K562 (cell line): ENCODE measurements around the gene ZNF775. TPM values are rescaled to one million over a fixed set of nuclear protein-coding genes. Genes with fewer than 3 reads are reported as not detected.

ENCODE experiments used
- ATAC-seq: fragments of 200-7000 bp; cut with Tn5 transposase; 3 replicates; pipeline ENCODE4 v1.9.1; 2020; ENCODE audit warnings: moderate library complexity
- BruUV-seq: library from RNA; stranded (reverse); fragments of 400-500 nt; replicated peaks from 2 replicates; lab custom pipeline; 2021; lab: Mats Ljungman, UMichigan
- CTCF ChIA-PET: fragments of 300-600 bp; formaldehyde crosslinking; extraction: SDS; loops from one replicate; lab custom pipeline; 2021; ENCODE audit warnings: low intra/inter-chr PET ratio; lab: Yijun Ruan, JAX
- POLR2A ChIA-PET: fragments of 300-600, 350-650 bp; sonication (Branson Sonifier 250); formaldehyde crosslinking; extraction: SDS; loops from one replicate; lab custom pipeline; 2021; ENCODE audit warnings: antibody characterized with exemption, inconsistent platforms; lab: Yijun Ruan, JAX
- DNase-seq, 4 experiments: peaks; one replicate each; pipeline versions ENCODE4 v3.0.0 to v3.0.0-alpha.2; 2011 to 2018; ENCODE audit warnings: low spot score in 3 of 4, mixed read lengths in 3 of 4; ENCODE audit errors: extremely low read depth in 1 of 4
- FAIRE-seq: peaks from 2 replicates; lab custom pipeline; 2011; peaks lifted over from hg19 to GRCh38; lab: Jason Lieb, UNC
- H2AFZ ChIP-seq: 2 replicates; pipeline ENCODE4 v1.6.0; 2011; ENCODE audit warnings: low read depth, low read length, control low read depth, inconsistent platforms
- H3K27ac ChIP-seq: fragments of 200-600 bp; 3 replicates; pipeline ENCODE4 v1.8.0; 2011; ENCODE audit warnings: low read depth, mild to moderate bottlenecking, control low read depth, inconsistent platforms, low read length, moderate library complexity, mixed read lengths; ENCODE audit errors: extremely low read depth
- H3K27me3 ChIP-seq, 2 experiments: fragments of 300-600 bp in 1 of 2; 2 replicates in 1 of 2; 3 replicates in 1 of 2; pipeline versions ENCODE4 v1.6.0 to v1.8.0; 2011; ENCODE audit warnings: inconsistent platforms in 2 of 2, low read length in 2 of 2, mild to moderate bottlenecking in 1 of 2, mixed read lengths in 1 of 2, moderate library complexity in 1 of 2; ENCODE audit not compliant: control insufficient read depth in 2 of 2, insufficient read depth in 2 of 2
- H3K36me3 ChIP-seq: fragments of 300-600 bp; 3 replicates; pipeline ENCODE4 v1.8.0; 2011; ENCODE audit warnings: mild to moderate bottlenecking, low read length, inconsistent platforms; ENCODE audit not compliant: control insufficient read depth, insufficient read depth
- H3K4me1 ChIP-seq, 2 experiments: fragments of 200-600 bp in 1 of 2; replicated peaks in 1 of 2; 2 replicates in 1 of 2; 3 replicates in 1 of 2; pipeline versions ENCODE4 v1.5.1 to v1.8.0; 2011; ENCODE audit warnings: inconsistent platforms in 2 of 2, low read length in 2 of 2, mild to moderate bottlenecking in 1 of 2, mixed read lengths in 1 of 2, moderate library complexity in 1 of 2; ENCODE audit not compliant: control insufficient read depth in 2 of 2, insufficient read depth in 2 of 2
- H3K4me2 ChIP-seq: 2 replicates; pipeline ENCODE4 v1.6.1; 2011; ENCODE audit warnings: low read length, control low read depth, inconsistent platforms, mixed read lengths; ENCODE audit not compliant: insufficient read depth
- H3K4me3 ChIP-seq: fragments of 200-600 bp; sonication (generic), shearing (Covaris generic); 2 replicates; pipeline ENCODE4 v1.5.1; 2016; ENCODE audit warnings: control low read depth, inconsistent platforms
- H3K79me2 ChIP-seq: fragments of 200-600 bp; 3 replicates; pipeline ENCODE4 v1.8.0; 2011; ENCODE audit warnings: low read length, inconsistent platforms; ENCODE audit not compliant: control insufficient read depth, insufficient read depth
- H3K9ac ChIP-seq, 2 experiments: 2 replicates each; pipeline versions ENCODE4 v1.6.0 to v1.6.1; 2011; ENCODE audit warnings: low read depth in 2 of 2, low read length in 2 of 2, control low read depth in 1 of 2, inconsistent platforms in 1 of 2, mild to moderate bottlenecking in 1 of 2, mixed read lengths in 1 of 2; ENCODE audit not compliant: insufficient read depth in 1 of 2
- H3K9me1 ChIP-seq: one replicate; pipeline ENCODE4 v1.6.0; 2011; ENCODE audit warnings: inconsistent platforms, mild to moderate bottlenecking, low read length, moderate library complexity; ENCODE audit not compliant: control insufficient read depth, insufficient read depth
- H3K9me3 ChIP-seq: replicated peaks from 2 replicates; pipeline ENCODE4 v1.5.1; 2011; ENCODE audit warnings: low read depth, low read length, inconsistent platforms; ENCODE audit not compliant: control insufficient read depth, insufficient read depth
- H4K20me1 ChIP-seq: replicated peaks from 2 replicates; pipeline ENCODE4 v1.6.1; 2011; ENCODE audit warnings: low read length, inconsistent platforms, mixed read lengths; ENCODE audit not compliant: control insufficient read depth, insufficient read depth
- BCOR ChIP-seq: fragments of 450-650 bp; IDR thresholded peaks from 2 replicates; pipeline ENCODE4 v1.6.1; 2016
- ETV6 ChIP-seq, 3 experiments: fragments of 150-350 bp in 1 of 3; sonication (generic) in 1 of 3; formaldehyde crosslinking in 1 of 3; IDR thresholded peaks; 2 replicates each; pipeline versions ENCODE4 v1.6.1 to v1.8.0; 2014 to 2022; ENCODE audit warnings: borderline replicate concordance in 2 of 3, low read depth in 2 of 3, antibody characterized with exemption in 1 of 3, low read length in 1 of 3, mild to moderate bottlenecking in 1 of 3, missing genetic modification reagents in 1 of 3
- EZH2 ChIP-seq: IDR thresholded peaks from 2 replicates; pipeline ENCODE4 v1.6.1; 2012; ENCODE audit warnings: low read depth, mild to moderate bottlenecking, inconsistent platforms, low read length, borderline replicate concordance
- HDAC6 ChIP-seq: IDR thresholded peaks from 2 replicates; pipeline ENCODE4 v1.6.1; 2012; ENCODE audit warnings: low read depth, mild to moderate bottlenecking, control low read depth, inconsistent platforms, low read length, moderate library complexity
- KLF16 ChIP-seq: IDR thresholded peaks from 2 replicates; pipeline ENCODE4 v1.6.1; 2016; ENCODE audit warnings: antibody characterized with exemption
- MTA2 ChIP-seq: fragments of 450-650 bp; IDR thresholded peaks from 2 replicates; pipeline ENCODE4 v1.6.1; 2016; ENCODE audit warnings: low read depth
- NCOA4 ChIP-seq: fragments of 450-650 bp; IDR thresholded peaks from 2 replicates; pipeline ENCODE4 v1.6.1; 2018; ENCODE audit warnings: mild to moderate bottlenecking; ENCODE audit not compliant: partially characterized antibody
- NKRF ChIP-seq: fragments of 450-650 bp; IDR thresholded peaks from 2 replicates; pipeline ENCODE4 v1.6.1; 2016; ENCODE audit warnings: borderline replicate concordance
- NR1H2 ChIP-seq: sonication (generic); formaldehyde crosslinking; IDR thresholded peaks from 2 replicates; pipeline ENCODE4 v1.4.0; 2020; ENCODE audit warnings: mild to moderate bottlenecking, missing genetic modification reagents
- OTX1 ChIP-seq: fragments of 450-650 bp; formaldehyde crosslinking; IDR thresholded peaks from 2 replicates; pipeline ENCODE4 v1.4.0; 2022; ENCODE audit warnings: mild to moderate bottlenecking
- RBBP5 ChIP-seq: fragments of 200-600 bp; sonication (generic); IDR thresholded peaks from 2 replicates; pipeline ENCODE4 v1.6.1; 2012; ENCODE audit warnings: borderline replicate concordance, mild to moderate bottlenecking, low read length, control low read depth, inconsistent platforms; ENCODE audit not compliant: insufficient read depth, poor library complexity, severe bottlenecking
- TFAP4 ChIP-seq: sonication (generic); formaldehyde crosslinking; IDR thresholded peaks from 2 replicates; pipeline ENCODE4 v1.8.0; 2022; ENCODE audit warnings: missing genetic modification reagents, mild to moderate bottlenecking, moderate library complexity, borderline replicate concordance
- ZNF165 ChIP-seq: fragments of 250-450 bp; sonication (Bioruptor Pico); IDR thresholded peaks from 2 replicates; pipeline ENCODE4 v1.4.0; 2020; ENCODE audit warnings: borderline replicate concordance
- ZNF280A ChIP-seq: fragments of 450-650 bp; IDR thresholded peaks from 2 replicates; pipeline ENCODE4 v1.6.1; 2018; ENCODE audit warnings: mild to moderate bottlenecking, low read depth; ENCODE audit not compliant: partially characterized antibody
- ZNF561 ChIP-seq: fragments of 450-650 bp; formaldehyde crosslinking; conservative IDR thresholded peaks from 2 replicates; pipeline ENCODE4 v1.4.0; 2020; ENCODE audit warnings: mild to moderate bottlenecking, moderate library complexity
- ZNF75A ChIP-seq: fragments of 450-650 bp; formaldehyde crosslinking; IDR thresholded peaks from 2 replicates; pipeline ENCODE4 v1.4.0; 2020; ENCODE audit warnings: mild to moderate bottlenecking
- WGBS: fragments of 100-300 bp; shearing (Covaris generic); methylation state at CpG from one replicate; pipeline ENCODE4 v1.1.6; 2016; ENCODE audit warnings: low coverage, mixed read lengths; ENCODE audit not compliant: insufficient coverage; ENCODE audit errors: missing lambda C conversion rate; 5-methylcytosine and 5-hydroxymethylcytosine counted together
- in situ Hi-C: fragments of 300-500 bp; cut with MboI; formaldehyde crosslinking; loops from 4 replicates; pipeline ENCODE4 v1.15.0; 2018; ENCODE audit warnings: inconsistent platforms, mixed read lengths
- intact Hi-C: fragments of 100-400 bp; cut with micrococcal nuclease; formaldehyde crosslinking; loops from 2 replicates; pipeline ENCODE4 v1.14.2; 2022
- polyA plus RNA-seq, 8 experiments: library from polyadenylated mRNA; depleted of rRNA in 4 of 8; stranded (reverse) in 5 of 8; unstranded in 3 of 8; fragments of >200 nt; fragmentation: Nextera tagmentation in 2 of 8; fragmentation: Illumina TruSeq in 1 of 8; extraction: Ambion mirVana in 2 of 8; extraction: Trizol in 1 of 8; gene quantifications; 2 replicates each; pipeline versions ENCODE4 v1.2.1 to v1.2.3, GENCODE V29; 2011 to 2014; ENCODE audit warnings: inconsistent platforms in 1 of 8, missing spikeins in 1 of 8
- total RNA-seq, 7 experiments: library from RNA; depleted of rRNA in 6 of 7; stranded (reverse); fragments of >200 nt in 6 of 7; fragmentation: Illumina TruSeq in 2 of 7; extraction: Trizol in 2 of 7; gene quantifications; 2 replicates each; pipeline versions ENCODE4 v1.2.1 to v1.2.3, GENCODE V29; 2011 to 2021; ENCODE audit warnings: low replicate concordance in 1 of 7

Gene ZNF775
- total and polyA plus RNA-seq, 9 of the 15 experiments (the other 6 are each of a cell fraction or from before 2014, with no cell fraction given) = 0.04 to 18.7 (median 4.9) TPM

- no peak overlapping the region for H3K4me3 ChIP-seq
- ChIA-PET POLR2A (interaction anchor here (0.6 to 1.2 kb wide), 3 partner anchors 9 to 27 kb away, joined by 3 to 9 read pairs (median 3); partner anchors contain the start of gene REPIN1), CTCF (no interaction called here)
- peaks cover 33 to 34% of the 10 kb centered on the region in 2 experiments; a peak in 4 of 5 replicates for H3K4me1 ChIP-seq
- H2AFZ ChIP-seq = no peak overlapping the region
- H3K27ac ChIP-seq = no peak overlapping the region
- peaks cover 5% of the 10 kb centered on the region for H3K9me1 ChIP-seq
- intact Hi-C loops = loop anchor here (10.0 kb wide), 1 partner anchor 396 kb away; no protein-coding TSS in a partner anchor
- no peaks in the 10 kb centered on the region for H3K9me3 ChIP-seq
- ATAC-seq (no peak), DNase-seq (no peak), FAIRE-seq (peak; percentile 69)
- no peaks in the 10 kb centered on the region; a peak in 1 of 5 replicates for H3K27me3 ChIP-seq
- H4K20me1 ChIP-seq = no peaks in the 10 kb centered on the region
- in situ Hi-C loops = no loop called here
- WGBS = 76% methylated on average over 4 of the region's 4 CpGs
- no peak overlapping the region for H3K4me2 ChIP-seq
- H3K36me3 ChIP-seq = no peaks in the 10 kb centered on the region
- H3K9ac ChIP-seq = no peak overlapping the region
- no TSS peak for BruUV-seq
- no peaks in the 10 kb centered on the region for H3K79me2 ChIP-seq
- TF ChIP-seq MTA2 = peak; percentile 30; the same call in 1 of the 2 replicates
- peak; percentile 33; the same call in 1 of the 2 replicates for TF ChIP-seq BCOR
- TF ChIP-seq TFAP4 (CRISPR knock-in tag) = no peak
- peak; percentile 63 for TF ChIP-seq ZNF280A
- TF ChIP-seq NCOA4 = peak; percentile 72
- TF ChIP-seq ETV6 (IDR thresholded peaks at IDR 0.05; ENCODE audit: borderline replicate concordance in 1 of 2, low read depth in 2 of 2, low read length in 1 of 2) = no peak
- TF ChIP-seq ETV6 (CRISPR knock-in tag; IDR thresholded peaks at IDR 0.05; ENCODE audit: borderline replicate concordance) = 0 out of 2 replicates have a peak, but pooled peaks have one; percentile 1
- TF ChIP-seq RBBP5 = no peak
- no peak for TF ChIP-seq NR1H2 (CRISPR knock-in tag)
- TF ChIP-seq NKRF = peak; percentile 61
- peak; percentile 71; the same call in 1 of the 2 replicates for TF ChIP-seq HDAC6
- no peak for TF ChIP-seq ZNF165
- TF ChIP-seq ZNF561 = no peak
- TF ChIP-seq ZNF75A = no peak
- TF ChIP-seq OTX1 (CRISPR knock-in tag) = peak; percentile 59; the same call in 1 of the 2 replicates
- no peak for TF ChIP-seq KLF16
- no peak for TF ChIP-seq EZH2
These were observed 20.0 kb upstream of the ZNF775 start for GRCh38 chr7:150358988-150359621.
